SH-SY5Y (cell line): ENCODE measurements around the gene PELI3.

ENCODE experiments used
- GATA2 ChIP-seq: IDR thresholded peaks from 2 replicates; pipeline ENCODE4 v1.6.1; 2011; ENCODE audit warnings: mild to moderate bottlenecking, low read depth, low read length
- GATA3 ChIP-seq: IDR thresholded peaks from 2 replicates; pipeline ENCODE4 v1.6.1; 2011; ENCODE audit warnings: low read depth, mild to moderate bottlenecking, low read length, moderate library complexity

DNA sequence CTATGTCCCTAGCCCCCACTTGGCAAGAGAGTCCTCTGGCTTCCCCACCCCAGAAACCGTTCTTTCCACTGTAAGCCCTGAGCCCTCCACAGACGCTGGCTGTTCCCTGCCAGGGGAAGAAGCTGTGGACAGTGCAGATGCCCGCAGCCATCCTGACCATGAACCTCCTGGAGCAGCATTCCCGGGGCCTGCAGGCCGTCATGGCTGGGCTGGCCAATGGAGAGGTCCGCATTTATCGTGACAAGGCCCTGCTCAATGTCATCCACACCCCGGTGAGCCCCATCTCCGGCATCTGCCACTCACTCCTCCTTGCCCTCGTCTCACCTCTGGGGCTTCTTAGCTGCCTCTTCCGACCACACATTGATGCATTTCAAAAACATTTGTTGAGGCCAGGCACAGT is 56.9 kb downstream of the PELI3 start:
- TF ChIP-seq GATA3: no peak
- no peak for TF ChIP-seq GATA2
